H1 (cell line): ENCODE measurements around the gene ZBTB16. TPM values are rescaled to one million over a fixed set of nuclear protein-coding genes. Genes with fewer than 3 reads are reported as not detected.

Experiments
- CTCF ChIA-PET: fragments of 300-600 bp; sonication (Branson Sonifier 250); formaldehyde crosslinking; loops from one replicate; lab custom pipeline; 2021; ENCODE audit not compliant: partially characterized antibody; lab: Charles Lee
- POLR2A ChIA-PET: fragments of 300-600 bp; sonication (Branson Sonifier 250); formaldehyde crosslinking; loops from one replicate; lab custom pipeline; 2021; ENCODE audit warnings: inconsistent platforms; ENCODE audit not compliant: partially characterized antibody; lab: Charles Lee
- DNase-seq, 2 experiments: peaks; one replicate each; pipeline versions ENCODE4 v3.0.0 to v3.0.0-alpha.2; 2010 to 2022; ENCODE audit warnings: low spot score in 2 of 2, low read depth in 1 of 2, mixed read lengths in 1 of 2
- FAIRE-seq: peaks from 2 replicates; lab custom pipeline; 2011; peaks lifted over from hg19 to GRCh38; lab: Jason Lieb, UNC
- H2AFZ ChIP-seq: 2 replicates; pipeline ENCODE4 v1.8.1; 2012; ENCODE audit warnings: low read length, inconsistent platforms
- H2AK5ac ChIP-seq: 2 replicates; pipeline ENCODE4 v1.6.1; 2013; ENCODE audit warnings: low read depth, low read length
- H2BK120ac ChIP-seq: replicated peaks from 2 replicates; pipeline ENCODE3; 2013; ENCODE audit warnings: low read depth, low read length, inconsistent platforms
- H2BK12ac ChIP-seq: 2 replicates; pipeline ENCODE4 v1.6.1; 2013; ENCODE audit warnings: low read depth, low read length
- H2BK15ac ChIP-seq: 2 replicates; pipeline ENCODE4 v1.6.1; 2013; ENCODE audit warnings: low read length
- H2BK20ac ChIP-seq: 2 replicates; pipeline ENCODE4 v1.6.1; 2013; ENCODE audit warnings: low read length
- H2BK5ac ChIP-seq: 2 replicates; pipeline ENCODE4 v1.6.1; 2013; ENCODE audit warnings: low read depth, low read length
- H3K14ac ChIP-seq: 2 replicates; pipeline ENCODE4 v1.6.1; 2013; ENCODE audit warnings: inconsistent platforms; ENCODE audit not compliant: insufficient read length
- H3K18ac ChIP-seq: 2 replicates; pipeline ENCODE4 v1.6.1; 2013; ENCODE audit warnings: low read length; ENCODE audit errors: extremely low read depth
- H3K23ac ChIP-seq: 2 replicates; pipeline ENCODE4 v1.6.1; 2013; ENCODE audit warnings: inconsistent platforms; ENCODE audit not compliant: insufficient read length
- H3K23me2 ChIP-seq: 2 replicates; pipeline ENCODE4 v1.6.1; 2013; ENCODE audit warnings: low read depth, low read length
- H3K27ac ChIP-seq: 2 replicates; pipeline ENCODE4 v1.6.1; 2011; ENCODE audit warnings: low read depth, low read length, inconsistent platforms
- H3K27me3 ChIP-seq, 4 experiments: replicated peaks in 1 of 4; 1 replicate in 1 of 4; 2 replicates in 3 of 4; pipeline versions ENCODE4 v1.6.1 to v1.8.1; 2011 to 2013; ENCODE audit warnings: low read length in 3 of 4, mild to moderate bottlenecking in 3 of 4, inconsistent platforms in 2 of 4, mixed read lengths in 2 of 4, moderate library complexity in 1 of 4; ENCODE audit not compliant: control insufficient read depth in 3 of 4, insufficient read depth in 3 of 4; ENCODE audit errors: extremely low read depth in 1 of 4
- H3K36me3 ChIP-seq, 4 experiments: 2 replicates each; pipeline versions ENCODE4 v1.6.1 to v1.8.1; 2011 to 2013; ENCODE audit warnings: mild to moderate bottlenecking in 4 of 4, low read length in 3 of 4, moderate library complexity in 2 of 4, control low read depth in 1 of 4, inconsistent platforms in 1 of 4; ENCODE audit not compliant: insufficient read depth in 4 of 4, control insufficient read depth in 2 of 4
- H3K4ac ChIP-seq: replicated peaks from 2 replicates; pipeline ENCODE3; 2013; ENCODE audit warnings: low read length, low read depth, mixed read lengths, inconsistent platforms; ENCODE audit not compliant: insufficient read length
- H3K4me1 ChIP-seq, 4 experiments: replicated peaks in 1 of 4; 1 replicate in 1 of 4; 2 replicates in 3 of 4; pipeline versions ENCODE4 v1.6.1 to v1.8.1; 2011 to 2013; ENCODE audit warnings: low read length in 3 of 4, inconsistent platforms in 2 of 4, mixed read lengths in 1 of 4; ENCODE audit not compliant: insufficient read depth in 4 of 4, control insufficient read depth in 3 of 4
- H3K4me2 ChIP-seq, 2 experiments: 2 replicates each; pipeline versions ENCODE4 v1.6.1 to v1.8.1; 2011 to 2013; ENCODE audit warnings: low read depth in 2 of 2, low read length in 2 of 2, control low read depth in 1 of 2, inconsistent platforms in 1 of 2, mild to moderate bottlenecking in 1 of 2; ENCODE audit not compliant: insufficient read depth in 1 of 2
- H3K4me3 ChIP-seq, 4 experiments: fragments of 200-600, 300-600 bp in 1 of 4; sonication (generic), shearing (Covaris generic), sonication (Bioruptor Twin) in 1 of 4; 2 replicates each; pipeline versions ENCODE4 v1.5.1 to v1.8.1; 2011 to 2016; ENCODE audit warnings: low read length in 4 of 4, low read depth in 3 of 4, control low read depth in 2 of 4, inconsistent platforms in 2 of 4, mild to moderate bottlenecking in 2 of 4, mixed read lengths in 1 of 4, moderate library complexity in 1 of 4; ENCODE audit not compliant: insufficient read depth in 2 of 4; ENCODE audit errors: extremely low read depth in 1 of 4
- H3K56ac ChIP-seq: replicated peaks from 2 replicates; pipeline ENCODE3; 2013; ENCODE audit warnings: low read depth, mild to moderate bottlenecking, mixed read lengths, low read length, inconsistent platforms; ENCODE audit not compliant: insufficient read length
- H3K79me1 ChIP-seq: 2 replicates; pipeline ENCODE4 v1.6.1; 2013; ENCODE audit warnings: low read depth, low read length, control low read depth
- H3K79me2 ChIP-seq, 2 experiments: 2 replicates each; pipeline versions ENCODE4 v1.6.1 to v1.8.1; 2012 to 2013; ENCODE audit warnings: low read length in 2 of 2, mild to moderate bottlenecking in 2 of 2, inconsistent platforms in 1 of 2; ENCODE audit not compliant: insufficient read depth in 2 of 2, control insufficient read depth in 1 of 2
- H3K9ac ChIP-seq, 4 experiments: replicated peaks in 1 of 4; 1 replicate in 1 of 4; 2 replicates in 3 of 4; pipeline versions ENCODE4 v1.6.1 to v1.8.1; 2011 to 2013; ENCODE audit warnings: low read depth in 3 of 4, low read length in 3 of 4, control low read depth in 2 of 4, mild to moderate bottlenecking in 2 of 4, moderate library complexity in 2 of 4, inconsistent platforms in 1 of 4; ENCODE audit errors: extremely low read depth in 1 of 4
- H3K9me3 ChIP-seq, 2 experiments: 2 replicates each; pipeline versions ENCODE4 v1.6.1 to v1.8.1; 2012 to 2013; ENCODE audit warnings: mild to moderate bottlenecking in 2 of 2, moderate library complexity in 2 of 2, control low read depth in 1 of 2, inconsistent platforms in 1 of 2, low read depth in 1 of 2, low read length in 1 of 2, mixed read lengths in 1 of 2; ENCODE audit not compliant: insufficient read depth in 2 of 2
- H4K20me1 ChIP-seq, 2 experiments: replicated peaks in 1 of 2; 2 replicates each; pipeline versions ENCODE3 to v1.8.1; 2011 to 2013; ENCODE audit warnings: inconsistent platforms in 2 of 2, low read length in 2 of 2, mild to moderate bottlenecking in 1 of 2; ENCODE audit not compliant: insufficient read depth in 2 of 2, control insufficient read depth in 1 of 2
- H4K5ac ChIP-seq: 2 replicates; pipeline ENCODE4 v1.6.1; 2013; ENCODE audit warnings: low read length, low read depth, mixed read lengths, inconsistent platforms; ENCODE audit not compliant: insufficient read length
- H4K8ac ChIP-seq: 2 replicates; pipeline ENCODE4 v1.8.0; 2013; ENCODE audit warnings: mild to moderate bottlenecking, moderate library complexity, low read length, inconsistent platforms; ENCODE audit not compliant: insufficient read depth; ENCODE audit errors: extremely low read depth
- H4K91ac ChIP-seq: replicated peaks from 2 replicates; pipeline ENCODE3; 2013; ENCODE audit warnings: low read length, mixed read lengths, inconsistent platforms; ENCODE audit not compliant: insufficient read length
- BCL11A ChIP-seq, 2 experiments: IDR thresholded peaks; one replicate each; pipeline ENCODE4 v1.6.1; 2011; ENCODE audit warnings: low read depth in 2 of 2, low read length in 2 of 2, mild to moderate bottlenecking in 2 of 2
- CTBP2 ChIP-seq: IDR thresholded peaks from 2 replicates; pipeline ENCODE4 v1.7.0; 2011; ENCODE audit warnings: borderline replicate concordance, mild to moderate bottlenecking, moderate library complexity, mixed read lengths, low read length; ENCODE audit not compliant: insufficient read depth, insufficient read length
- EZH2 ChIP-seq: fragments of 200-600 bp; sonication (generic); IDR thresholded peaks from 2 replicates; pipeline ENCODE4 v1.7.1; 2012; ENCODE audit warnings: low read depth, mild to moderate bottlenecking, moderate library complexity, low read length, inconsistent platforms; ENCODE audit not compliant: severe bottlenecking
- KDM4A ChIP-seq: IDR thresholded peaks from one replicate; pipeline ENCODE4 v1.7.1; 2012; ENCODE audit warnings: low read depth, mild to moderate bottlenecking, moderate library complexity, low read length, inconsistent platforms; ENCODE audit not compliant: severe bottlenecking
- MAFK ChIP-seq: IDR thresholded peaks from 2 replicates; pipeline ENCODE4 v1.6.1; 2012; ENCODE audit warnings: low read depth, mild to moderate bottlenecking, improper control_type of control experiment, low read length
- POU5F1 ChIP-seq: IDR thresholded peaks from 2 replicates; pipeline ENCODE4 v1.6.1; 2011; ENCODE audit warnings: low read depth, mild to moderate bottlenecking, low read length, moderate library complexity
- RBBP5 ChIP-seq: IDR thresholded peaks from 2 replicates; pipeline ENCODE4 v1.7.1; 2012; ENCODE audit warnings: low read depth, mild to moderate bottlenecking, inconsistent platforms, low read length, moderate library complexity, borderline replicate concordance
- RXRA ChIP-seq: IDR thresholded peaks from 2 replicates; pipeline ENCODE4 v1.6.1; 2011; ENCODE audit warnings: low read depth, mild to moderate bottlenecking, low read length, moderate library complexity; ENCODE audit not compliant: insufficient read depth
- SAP30 ChIP-seq: fragments of 300-600 bp; sonication (generic); IDR thresholded peaks from 2 replicates; pipeline ENCODE4 v1.7.1; 2012; ENCODE audit warnings: low read length, moderate library complexity, mild to moderate bottlenecking, inconsistent platforms; ENCODE audit not compliant: insufficient read depth, insufficient replicate concordance
- SP1 ChIP-seq: IDR thresholded peaks from 2 replicates; pipeline ENCODE4 v1.6.1; 2011; ENCODE audit warnings: low read depth, low read length
- SP2 ChIP-seq: IDR thresholded peaks from 2 replicates; pipeline ENCODE4 v1.6.1; 2012; ENCODE audit warnings: mild to moderate bottlenecking, low read length, inconsistent platforms
- SRF ChIP-seq: IDR thresholded peaks from 2 replicates; pipeline ENCODE4 v1.6.1; 2011; ENCODE audit warnings: mild to moderate bottlenecking, low read depth, low read length, moderate library complexity
- TAF1 ChIP-seq: IDR thresholded peaks from 2 replicates; pipeline ENCODE4 v1.6.1; 2011; ENCODE audit warnings: mild to moderate bottlenecking, low read depth, low read length
- WGBS, 2 experiments: shearing (Covaris generic) in 1 of 2; methylation state at CpG; one replicate each; pipeline versions ENCODE4 v1.1.6 to v1.1.7; 2013 to 2015; ENCODE audit warnings: low lambda C conversion rate in 2 of 2, mixed read lengths in 2 of 2, inconsistent platforms in 1 of 2, low coverage in 1 of 2, missing lambda C conversion rate in 1 of 2; ENCODE audit not compliant: insufficient replicate concordance in 2 of 2, insufficient coverage in 1 of 2, insufficient read length in 1 of 2; ENCODE audit errors: extremely low coverage in 1 of 2, missing lambda C conversion rate in 1 of 2; 5-methylcytosine and 5-hydroxymethylcytosine counted together
- polyA plus RNA-seq, 7 experiments: library from polyadenylated mRNA; depleted of rRNA in 3 of 7; stranded (reverse) in 5 of 7; unstranded in 2 of 7; fragments of >200 nt in 5 of 7; fragments of 200-250 nt in 2 of 7; gene quantifications; 1 replicate in 5 of 7; 2 replicates in 1 of 7; 4 replicates in 1 of 7; pipeline versions ENCODE4 v1.2.1 to v1.2.3, GENCODE V29; 2011 to 2013; ENCODE audit warnings: missing spikeins in 2 of 7, mixed read lengths in 2 of 7
- total RNA-seq: library from RNA; stranded (reverse); fragmentation: NEBNext Ultra II Directional; extraction: Animal tissue kit (Norgen Biotek cat#: 25700); gene quantifications from 2 replicates; pipeline ENCODE4 v1.2.1, GENCODE V29; 2021
- TF ChIP-seq, protein P1 (sequence below): IDR thresholded peaks from 2 replicates; pipeline ENCODE4 v1.6.1; 2011; ENCODE audit warnings: low read depth, mild to moderate bottlenecking, low read length; ENCODE audit not compliant: insufficient read depth

The ZBTB16 gene
- total and polyA plus RNA-seq, 2 of the 8 experiments (the other 6 are each of a cell fraction or from before 2014, with no cell fraction given) = 0.12 to 0.61 TPM

GRCh38 chr11:114130115-114130576, 70.6 kb downstream of the ZBTB16 start:
- DNase-seq = no peak
- CTCF ChIA-PET = interaction anchor here (0.8 kb wide), 1 partner anchor 9 kb away, joined by 3 read pairs; no protein-coding TSS in a partner anchor
- H3K4me1 ChIP-seq = no peaks in the 10 kb centered on the region
- TF ChIP-seq SAP30 (no peak), POU5F1 (no peak), SRF (no peak), SP1 (no peak), KDM4A (no peak), RBBP5 (no peak), CTBP2 (no peak), RXRA (no peak), SP2 (no peak), MAFK (no peak), TAF1 (no peak), EZH2 (no peak), BCL11A (IDR thresholded peaks at IDR 0.05; ENCODE audit: low read depth in 2 of 2, low read length in 2 of 2) (no peak)
- TF ChIP-seq, protein P1, sequence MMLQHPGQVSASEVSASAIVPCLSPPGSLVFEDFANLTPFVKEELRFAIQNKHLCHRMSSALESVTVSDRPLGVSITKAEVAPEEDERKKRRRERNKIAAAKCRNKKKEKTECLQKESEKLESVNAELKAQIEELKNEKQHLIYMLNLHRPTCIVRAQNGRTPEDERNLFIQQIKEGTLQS = no peak

More at GRCh38 chr11:114130115-114130576, 70.6 kb downstream of the ZBTB16 start:
- Histone ChIP-seq H3K9me3 (no peaks in the 10 kb centered on the region), H3K4me3 (no peak overlapping the region), H3K27me3 (no peaks in the 10 kb centered on the region), H3K36me3 (no peaks in the 10 kb centered on the region), H2AK5ac (no peak overlapping the region), H2BK120ac (no peak overlapping the region), H4K8ac (no peak overlapping the region), H4K20me1 (no peaks in the 10 kb centered on the region), H4K91ac (no peak overlapping the region), H3K23me2 (no peaks in the 10 kb centered on the region), H3K79me2 (no peaks in the 10 kb centered on the region), H2AFZ (no peak overlapping the region), H3K14ac (no peak overlapping the region), H3K79me1 (no peaks in the 10 kb centered on the region), H4K5ac (no peak overlapping the region), H3K9ac (no peak overlapping the region), H2BK20ac (no peak overlapping the region), H2BK15ac (no peak overlapping the region), H2BK12ac (no peak overlapping the region), H3K27ac (no peak overlapping the region), H3K18ac (no peak overlapping the region), H2BK5ac (no peak overlapping the region), H3K4ac (no peak overlapping the region), H3K56ac (no peak overlapping the region), H3K23ac (no peak overlapping the region), H3K4me2 (no peak overlapping the region)
- FAIRE-seq = no peak
- POLR2A ChIA-PET = interaction anchor here (1.2 kb wide), 1 partner anchor 11 kb away, joined by 3 read pairs; no protein-coding TSS in a partner anchor
- WGBS, 2 experiments = 92% methylated on average over 6 of the region's 6 CpGs; no CpG with 5 or more reads in 1 of the 2 experiments
